GM12875 (cell line): ENCODE data around the gene PIEZO2.

ENCODE experiments used
- H3K4me3 ChIP-seq: one replicate; pipeline ENCODE4 v1.5.1; 2011; ENCODE audit warnings: low read depth, low read length, control low read depth
- CTCF ChIP-seq: IDR thresholded peaks from 2 replicates; pipeline ENCODE4 v1.5.1; 2011; ENCODE audit warnings: low read depth, mild to moderate bottlenecking, control low read depth, inconsistent platforms, low read length, moderate library complexity, borderline replicate concordance; ENCODE audit not compliant: insufficient read depth

Gene PIEZO2

GRCh38 chr18:11121443-11121849 is 27.9 kb downstream of the PIEZO2 start:
- H3K4me3 ChIP-seq, result no peak overlapping the region
- no peak for TF ChIP-seq CTCF

GRCh38 chr18:11119959-11120587 is 29.3 kb downstream of the PIEZO2 start:
- H3K4me3 ChIP-seq, result no peak overlapping the region
- no peak for TF ChIP-seq CTCF

- TF ChIP-seq CTCF, result no peak
- no peak overlapping the region for H3K4me3 ChIP-seq
Measured at GRCh38 chr18:11119550-11119949, 29.8 kb downstream of the PIEZO2 start.

GRCh38 chr18:11118051-11118766 is 31.2 kb downstream of the PIEZO2 start:
- no peak overlapping the region for H3K4me3 ChIP-seq
- TF ChIP-seq CTCF, result no peak

- TF ChIP-seq CTCF, result no peak
- no peak overlapping the region for H3K4me3 ChIP-seq
Measured at GRCh38 chr18:11115276-11115675, 34.1 kb downstream of the PIEZO2 start.

- no peak overlapping the region for H3K4me3 ChIP-seq
Measured at GRCh38 chr18:11114653-11115052, 34.7 kb downstream of the PIEZO2 start.

More at GRCh38 chr18:11114653-11115052, 34.7 kb downstream of the PIEZO2 start:
- TF ChIP-seq CTCF, result no peak
